K562 (cell line): ENCODE data around the gene NDRG4. TPM values are rescaled to one million over a fixed set of nuclear protein-coding genes. Genes with fewer than 3 reads are reported as not detected.
A peak's percentile ranks its signal among the peaks of the same experiment; 100 is the strongest.

Experiments
- CREB3L1 ChIP-seq: fragments of 450-650 bp; IDR thresholded peaks from 2 replicates; pipeline ENCODE4 v1.6.1; 2014; ENCODE audit warnings: low read depth, mild to moderate bottlenecking, moderate library complexity, borderline replicate concordance
- JUNB ChIP-seq: fragments of 450-650 bp; formaldehyde crosslinking; conservative IDR thresholded peaks from 2 replicates; pipeline ENCODE4 v1.4.0; 2020; ENCODE audit warnings: mild to moderate bottlenecking
- NFYB ChIP-seq: IDR thresholded peaks from 2 replicates; pipeline ENCODE4 v1.6.1; 2011; ENCODE audit warnings: mild to moderate bottlenecking, moderate library complexity; ENCODE audit not compliant: insufficient read length; ENCODE audit errors: extremely low read depth
- PCBP1 ChIP-seq: fragments of 200-400 bp; formaldehyde crosslinking; IDR thresholded peaks from 2 replicates; pipeline ENCODE4 v1.6.1; 2018; ENCODE audit warnings: mild to moderate bottlenecking, low read depth, low read length; ENCODE audit not compliant: poor library complexity, severe bottlenecking
- PRPF4 ChIP-seq: fragments of 200-400 bp; formaldehyde crosslinking; IDR thresholded peaks from one replicate; pipeline ENCODE4 v1.6.1; 2017; ENCODE audit warnings: low read length, low read depth, mild to moderate bottlenecking; ENCODE audit not compliant: insufficient read depth, poor library complexity, severe bottlenecking
- TFAM ChIP-seq: fragments of 250-450 bp; sonication (Bioruptor Pico); conservative IDR thresholded peaks from 2 replicates; pipeline ENCODE4 v1.5.0; 2021; ENCODE audit warnings: mild to moderate bottlenecking, moderate library complexity
- ZBTB5 ChIP-seq: fragments of 450-650 bp; IDR thresholded peaks from 2 replicates; pipeline ENCODE4 v1.6.1; 2017; ENCODE audit warnings: antibody characterized with exemption
- ZMIZ1 ChIP-seq, 2 experiments: fragments of 150-350 bp in 1 of 2; IDR thresholded peaks; 2 replicates each; pipeline ENCODE4 v1.6.1; 2012 to 2016; ENCODE audit warnings: low read depth in 2 of 2, low read length in 2 of 2, mild to moderate bottlenecking in 1 of 2, moderate library complexity in 1 of 2
- ZNF592 ChIP-seq: fragments of 450-650 bp; IDR thresholded peaks from 2 replicates; pipeline ENCODE4 v1.6.1; 2017; ENCODE audit warnings: antibody characterized with exemption, mild to moderate bottlenecking
- ZNF766 ChIP-seq: fragments of 200-800 bp; sonication (Bioruptor generic); conservative IDR thresholded peaks from 2 replicates; pipeline ENCODE4 v1.6.1; 2016; ENCODE audit warnings: missing genetic modification characterization, missing compliant biosample characterization
- polyA plus RNA-seq, 8 experiments: library from polyadenylated mRNA; depleted of rRNA in 4 of 8; stranded (reverse) in 5 of 8; unstranded in 3 of 8; fragments of >200 nt; fragmentation: Nextera tagmentation in 2 of 8; fragmentation: Illumina TruSeq in 1 of 8; extraction: Ambion mirVana in 2 of 8; extraction: Trizol in 1 of 8; gene quantifications; 2 replicates each; pipeline versions ENCODE4 v1.2.1 to v1.2.3, GENCODE V29; 2011 to 2014; ENCODE audit warnings: inconsistent platforms in 1 of 8, missing spikeins in 1 of 8
- total RNA-seq, 7 experiments: library from RNA; depleted of rRNA in 6 of 7; stranded (reverse); fragments of >200 nt in 6 of 7; fragmentation: Illumina TruSeq in 2 of 7; extraction: Trizol in 2 of 7; gene quantifications; 2 replicates each; pipeline versions ENCODE4 v1.2.1 to v1.2.3, GENCODE V29; 2011 to 2021; ENCODE audit warnings: low replicate concordance in 1 of 7

NDRG4 gene
- total and polyA plus RNA-seq, 9 of the 15 experiments (the other 6 are each of a cell fraction or from before 2014, with no cell fraction given) = 0.06 to 0.95 (median 0.28) TPM

- TF ChIP-seq JUNB (CRISPR knock-in tag) (peak; percentile 62), ZMIZ1 (IDR thresholded peaks at IDR 0.05; ENCODE audit: low read depth in 2 of 2, low read length in 2 of 2) (no peak), NFYB (no peak), TFAM (CRISPR knock-in tag) (no peak), PRPF4 (no peak), ZBTB5 (no peak), ZNF766 (CRISPR knock-in tag) (no peak), PCBP1 (no peak), CREB3L1 (no peak), ZNF592 (no peak)
Measured at GRCh38 chr16:58459344-58460218, 40.4 kb upstream of the NDRG4 start (continued).
